ENCODE results near the gene SLC22A14.

SLC22A14 gene

DNA sequence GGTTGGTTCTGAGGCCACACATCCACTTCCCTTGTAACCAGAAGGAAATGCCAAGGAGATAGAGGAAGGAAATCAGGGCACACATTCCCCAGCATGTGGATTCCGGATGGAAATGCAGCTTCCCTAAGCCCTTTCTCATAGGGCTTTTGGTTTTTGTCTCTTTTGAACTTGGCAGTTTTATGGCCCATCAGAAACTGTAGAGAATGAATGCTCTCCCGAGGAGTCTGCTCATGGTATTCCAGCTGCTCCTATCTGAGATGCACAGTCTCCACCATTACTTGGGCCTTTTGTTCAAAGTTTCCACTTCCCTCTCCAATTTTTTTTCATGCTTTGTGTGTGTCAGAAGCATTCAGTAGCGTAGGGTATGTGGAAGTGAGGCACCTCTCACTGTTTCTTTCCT lies 85.7 kb downstream of the SLC22A14 start:
- Histone ChIP-seq H3K4me3 (no peak overlapping the region), H3K9ac (ENCODE audit: insufficient read length) (no peak overlapping the region), H3K27ac (no peak overlapping the region), H3K36me3 (ENCODE audit: insufficient read depth, low read length) (no peaks in the 10 kb centered on the region), H3K9me3 (ENCODE audit: low read depth, low read length) (no peaks in the 10 kb centered on the region)
- DNase-seq (ENCODE audit: low read depth, low spot score), result no peak
- no peak for TF ChIP-seq POLR2AphosphoS5 (IDR thresholded peaks at IDR 0.05; ENCODE audit: borderline replicate concordance, low read depth, low read length)
- no peak for TF ChIP-seq FOXP2 (optimal IDR thresholded peaks at IDR 0.05; ENCODE audit: control extremely low read depth, extremely low read length, insufficient read depth)
- no peak for TF ChIP-seq EZH2 (IDR thresholded peaks at IDR 0.05)

Measured in SK-N-MC (cell line).